HG03520 (cell line): ENCODE measurements around the gene GHDC.
"Not testable (repeated sequence)": the region's sequence is repeated elsewhere in the genome, so short reads cannot be mapped to it uniquely, and the experiment has no call there.

Experiments used
- ATAC-seq: cut with Tn5 transposase; IDR thresholded peaks from one replicate; pipeline ENCODE4 v1.9.1; 2021; ENCODE audit warnings: mild to moderate bottlenecking, moderate library complexity; ENCODE audit not compliant: unreplicated experiment

Gene GHDC

GRCh38 chr17:42206153-42206612 is 11.9 kb upstream of the GHDC start:
- ATAC-seq = not testable (repeated sequence)

- ATAC-seq = no peak
Observed at GRCh38 chr17:42203354-42203753, 9.1 kb upstream of the GHDC start.

- ATAC-seq = no peak
Observed at GRCh38 chr17:42202696-42203095, 8.4 kb upstream of the GHDC start.

- no peak for ATAC-seq
Observed at GRCh38 chr17:42202159-42202558, 7.9 kb upstream of the GHDC start.

- ATAC-seq = no peak
Observed at GRCh38 chr17:42201458-42201772, 7.1 kb upstream of the GHDC start.

- no peak for ATAC-seq
Observed at GRCh38 chr17:42200706-42201457, 6.6 kb upstream of the GHDC start.

GRCh38 chr17:42199416-42200011 is 5.2 kb upstream of the GHDC start:
- ATAC-seq = no peak

- ATAC-seq = no peak
Observed at GRCh38 chr17:42198897-42199296, 4.6 kb upstream of the GHDC start.

GRCh38 chr17:42197564-42198156 is 3.4 kb upstream of the GHDC start:
- ATAC-seq = no peak

- ATAC-seq = no peak
Observed at GRCh38 chr17:42193216-42193968, 902 bp downstream of the GHDC start.

GRCh38 chr17:42192189-42193126 is 1.8 kb downstream of the GHDC start:
- no peak for ATAC-seq

- no peak for ATAC-seq
Observed at GRCh38 chr17:42191275-42191608, 3.1 kb downstream of the GHDC start.

GRCh38 chr17:42190491-42191274 is 3.6 kb downstream of the GHDC start:
- no peak for ATAC-seq

- ATAC-seq = no peak
Observed at GRCh38 chr17:42189651-42189965, 4.7 kb downstream of the GHDC start.

GRCh38 chr17:42188749-42189650 is 5.3 kb downstream of the GHDC start:
- ATAC-seq = no peak

GRCh38 chr17:42187833-42188232 is 6.5 kb downstream of the GHDC start:
- ATAC-seq = no peak

GRCh38 chr17:42186191-42186590 is 8.1 kb downstream of the GHDC start:
- not testable (repeated sequence) for ATAC-seq

GRCh38 chr17:42185621-42185930 is 8.7 kb downstream of the GHDC start:
- ATAC-seq = no peak
